GM19023 (cell line): Measurements from ENCODE around the gene EPS15.
A peak's percentile ranks its signal among the peaks of the same experiment; 100 is the strongest.
"Not testable (repeated sequence)": the region's sequence is repeated elsewhere in the genome, so short reads cannot be mapped to it uniquely, and the experiment has no call there.

Source experiments
- ATAC-seq: cut with Tn5 transposase; IDR thresholded peaks from one replicate; pipeline ENCODE4 v1.9.1; 2021; ENCODE audit warnings: mild to moderate bottlenecking, moderate library complexity; ENCODE audit not compliant: unreplicated experiment

The EPS15 gene

DNA sequence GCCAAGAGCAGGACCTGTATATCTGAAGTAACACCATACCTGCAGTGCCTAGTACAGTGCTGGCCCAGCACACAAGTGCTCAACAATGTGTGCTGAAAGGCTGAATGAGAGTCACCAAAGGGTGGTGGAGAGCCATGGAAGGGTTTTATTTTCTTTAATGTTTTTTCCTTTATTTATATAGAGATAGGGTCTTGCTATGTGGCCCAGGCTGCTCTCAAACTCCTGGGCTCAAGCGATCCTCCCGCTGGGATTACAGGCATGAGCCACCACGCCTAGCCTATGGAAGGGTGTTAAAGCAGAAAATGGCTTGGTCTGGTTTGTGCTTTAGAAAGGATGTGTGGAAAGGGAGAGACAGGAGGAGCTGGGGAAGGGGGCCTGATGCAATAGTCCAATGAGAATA lies 175.4 kb downstream of the EPS15 start:
- no peak for ATAC-seq

DNA sequence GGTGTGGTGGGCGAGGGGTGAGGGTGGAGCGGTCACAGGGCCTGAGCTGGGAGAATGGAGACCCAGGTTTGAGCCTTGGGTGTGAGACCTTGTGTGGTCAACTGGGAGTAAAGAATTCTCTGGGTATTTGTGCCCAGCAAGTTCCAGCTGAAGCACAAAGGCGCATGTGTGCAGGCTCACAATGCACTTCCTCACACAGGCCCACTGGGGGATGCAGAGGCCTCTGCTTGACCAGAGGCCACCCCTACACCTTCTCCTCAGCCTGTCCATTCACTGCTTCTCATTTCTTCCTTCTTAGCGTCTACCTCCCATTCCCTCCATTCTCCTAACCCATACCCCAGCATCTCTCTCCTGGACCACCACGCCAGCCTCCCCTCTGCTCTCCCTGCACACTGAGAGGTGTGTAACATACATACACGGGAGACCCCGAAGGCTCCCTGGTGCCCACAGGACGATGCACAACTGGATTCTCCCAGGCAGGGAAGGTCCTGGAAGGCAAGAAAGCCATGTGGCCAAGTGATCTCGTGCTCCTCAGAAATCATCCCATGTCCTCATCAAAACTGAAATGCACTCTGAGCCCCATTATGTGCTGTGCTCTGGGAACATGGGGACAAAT lies 176.4 kb downstream of the EPS15 start:
- ATAC-seq: no peak

DNA sequence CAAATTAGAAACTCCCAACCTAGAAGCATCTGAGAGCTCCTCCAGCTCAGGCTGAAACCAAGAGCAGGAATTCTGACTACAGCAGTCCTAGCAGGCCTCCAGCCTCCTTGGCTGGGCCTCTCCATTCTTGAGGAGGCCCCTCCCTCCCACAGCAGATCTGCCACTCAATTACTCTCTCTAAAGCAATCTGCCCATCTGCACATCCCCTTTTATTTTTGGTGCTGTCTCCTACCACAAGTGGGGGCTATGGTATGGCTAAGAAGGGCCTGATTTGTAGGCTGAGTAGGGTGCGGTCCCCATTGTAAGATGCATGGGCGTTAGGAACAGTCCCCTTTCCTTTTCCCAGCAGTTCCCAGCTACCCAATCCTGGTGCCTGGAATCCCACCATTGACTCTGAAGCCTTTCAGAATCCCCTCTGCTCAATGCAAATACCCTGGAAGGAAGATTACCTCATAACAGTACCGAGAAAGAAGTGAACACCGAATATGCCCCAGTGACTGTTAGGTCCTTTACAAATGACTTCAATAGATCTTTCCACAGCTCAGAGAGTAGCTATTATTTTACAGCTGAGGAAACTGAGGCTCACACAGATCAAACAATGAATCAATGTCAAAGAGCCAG lies 177.1 kb downstream of the EPS15 start:
- ATAC-seq: peak; percentile 67

DNA sequence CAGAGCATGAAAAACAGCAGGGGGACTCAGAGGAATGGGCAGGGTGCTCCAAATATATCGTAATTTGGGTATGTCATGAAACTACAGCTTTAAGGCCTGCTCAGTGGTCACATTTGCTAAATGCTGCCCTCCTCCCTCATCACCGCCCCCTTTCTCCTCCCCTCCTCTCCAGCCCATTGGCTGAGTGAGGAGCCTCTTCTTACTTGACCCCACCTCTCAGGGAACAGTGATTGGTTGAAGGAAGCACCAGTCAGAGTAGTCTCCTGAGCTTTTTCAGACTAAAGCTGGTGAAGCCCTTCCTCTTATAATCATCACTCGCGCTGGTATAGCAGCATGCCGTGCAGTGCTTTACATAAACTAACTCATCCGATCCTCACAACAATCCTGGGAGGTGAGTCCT lies 178.7 kb downstream of the EPS15 start:
- no peak for ATAC-seq

DNA sequence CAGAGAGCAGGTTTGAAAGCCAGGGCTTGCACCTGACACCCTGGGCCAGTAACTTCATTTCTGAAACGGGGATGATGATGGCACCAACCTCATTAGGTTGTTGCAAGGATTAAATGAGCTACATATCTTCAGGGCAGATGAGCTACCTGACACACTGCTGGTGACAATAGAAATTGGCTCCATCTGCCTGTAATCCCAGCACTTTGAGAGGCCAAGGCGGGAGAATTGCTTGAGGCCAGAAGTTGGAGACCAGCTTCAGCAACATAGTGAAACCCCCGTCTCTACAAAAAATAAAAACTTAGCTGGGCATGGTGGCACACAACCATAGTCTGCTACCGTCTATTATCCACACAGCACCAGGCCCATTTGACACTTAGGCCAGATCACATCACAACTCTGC lies 182.4 kb downstream of the EPS15 start:
- no peak for ATAC-seq

DNA sequence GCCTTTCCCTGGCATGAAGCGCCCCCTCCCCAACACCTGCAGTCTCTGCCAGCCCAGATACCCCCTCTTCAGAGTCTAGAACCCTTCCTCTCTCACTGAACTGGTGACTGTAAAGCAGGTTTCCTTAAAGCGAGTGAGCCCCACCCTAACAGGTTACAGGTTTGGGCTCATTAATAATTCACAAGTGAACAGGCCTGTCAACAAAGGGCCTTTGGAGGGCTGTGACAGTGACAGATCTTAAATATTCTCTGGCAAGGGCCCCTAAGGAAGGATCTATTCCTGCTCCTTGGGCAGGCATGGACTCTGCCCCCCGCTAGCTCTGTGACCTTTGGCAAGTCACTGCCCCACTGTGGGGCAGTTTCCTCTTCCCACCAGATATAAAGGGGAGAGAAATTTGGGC lies 183.1 kb downstream of the EPS15 start:
- ATAC-seq: no peak

DNA sequence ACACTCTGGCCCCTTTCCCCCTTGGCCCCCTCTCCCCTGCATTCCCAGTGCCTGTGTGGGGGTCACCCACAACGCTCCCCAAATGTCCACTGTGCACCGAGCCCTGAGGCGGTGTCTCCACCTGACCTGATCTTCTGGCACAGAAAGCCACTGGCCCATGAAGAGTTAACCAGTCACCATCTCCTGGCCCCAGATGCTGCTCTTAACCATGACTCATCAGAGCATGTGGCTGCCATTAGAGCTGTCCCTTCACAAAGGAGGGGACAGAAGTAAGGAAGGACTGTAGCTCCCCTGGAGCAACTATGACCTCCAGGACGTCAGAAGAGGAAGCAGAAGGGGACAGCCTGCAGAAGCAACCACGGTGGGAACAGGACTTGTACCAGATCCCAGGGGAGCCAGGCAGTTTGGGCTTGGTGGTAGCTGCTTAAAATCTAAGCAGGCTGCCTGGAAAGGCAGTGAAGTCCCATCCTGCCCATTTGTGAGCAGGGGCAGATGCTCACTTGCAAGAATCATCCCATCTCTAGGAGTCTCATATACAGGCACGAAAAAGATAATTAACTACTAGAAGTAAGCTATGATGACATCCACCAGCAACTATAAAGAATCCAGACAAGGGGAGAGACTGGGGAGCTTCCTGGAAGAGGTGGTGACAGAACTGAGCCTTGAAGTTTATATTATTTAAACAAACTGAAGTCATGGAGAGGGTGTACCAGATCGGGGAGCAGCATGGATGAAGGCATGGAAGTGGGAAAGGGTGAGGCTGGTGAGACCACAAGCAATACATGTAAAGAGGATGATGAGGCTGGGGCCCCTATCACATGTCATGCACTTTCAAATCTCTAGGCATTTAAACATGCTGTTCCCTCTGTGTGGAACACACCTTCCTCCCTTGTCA lies 187.6 kb downstream of the EPS15 start:
- ATAC-seq: peak; percentile 55

DNA sequence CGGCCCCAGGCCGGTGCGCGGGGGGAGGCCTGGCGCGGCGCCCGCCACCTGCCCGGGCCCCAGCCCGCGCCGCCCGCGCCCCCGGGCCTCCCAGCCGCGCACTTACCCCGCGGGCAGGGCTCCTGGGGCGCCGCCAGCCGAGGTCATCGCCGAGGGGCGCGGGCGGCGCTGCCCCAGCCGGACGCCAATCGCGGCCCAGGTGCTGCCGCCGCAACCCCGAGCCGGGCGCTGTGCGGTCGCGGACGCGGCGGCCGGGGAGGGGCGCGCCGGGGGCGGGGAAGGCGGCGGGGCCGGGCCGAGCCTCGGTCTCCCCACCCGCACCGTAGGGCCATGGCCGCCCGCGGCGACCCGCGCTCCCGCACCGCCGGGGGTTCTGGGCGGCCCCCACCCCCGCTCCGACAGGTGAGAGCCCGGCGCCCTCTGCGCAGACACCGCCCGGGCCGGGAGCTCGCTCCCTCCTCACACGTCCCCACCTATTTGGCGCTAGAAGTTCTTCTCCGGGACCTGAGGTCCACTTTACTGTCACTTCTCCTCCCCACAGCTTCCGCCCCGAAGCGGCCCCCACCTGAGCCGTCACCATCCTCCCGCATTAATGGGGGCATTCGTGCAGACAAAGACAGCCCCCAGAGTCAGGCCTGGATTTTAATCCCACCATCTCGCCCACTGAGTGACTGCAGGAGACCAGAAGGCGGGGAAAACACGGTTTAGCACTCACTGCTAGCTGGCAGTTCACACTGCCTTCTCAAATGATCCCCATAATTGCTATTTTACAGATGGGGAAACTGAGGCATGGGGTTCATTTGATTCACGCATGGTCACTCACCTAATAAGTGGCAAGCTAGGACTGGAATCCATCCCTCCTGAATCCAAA lies 188.5 kb downstream of the EPS15 start, which contains the start of gene TTC39A:
Gene TTC39A, minus strand, starts transcription at position 232 of the 871 bp plus-strand sequence. Its CDS starts 85 bp downstream, at position 147.
- no peak for ATAC-seq

DNA sequence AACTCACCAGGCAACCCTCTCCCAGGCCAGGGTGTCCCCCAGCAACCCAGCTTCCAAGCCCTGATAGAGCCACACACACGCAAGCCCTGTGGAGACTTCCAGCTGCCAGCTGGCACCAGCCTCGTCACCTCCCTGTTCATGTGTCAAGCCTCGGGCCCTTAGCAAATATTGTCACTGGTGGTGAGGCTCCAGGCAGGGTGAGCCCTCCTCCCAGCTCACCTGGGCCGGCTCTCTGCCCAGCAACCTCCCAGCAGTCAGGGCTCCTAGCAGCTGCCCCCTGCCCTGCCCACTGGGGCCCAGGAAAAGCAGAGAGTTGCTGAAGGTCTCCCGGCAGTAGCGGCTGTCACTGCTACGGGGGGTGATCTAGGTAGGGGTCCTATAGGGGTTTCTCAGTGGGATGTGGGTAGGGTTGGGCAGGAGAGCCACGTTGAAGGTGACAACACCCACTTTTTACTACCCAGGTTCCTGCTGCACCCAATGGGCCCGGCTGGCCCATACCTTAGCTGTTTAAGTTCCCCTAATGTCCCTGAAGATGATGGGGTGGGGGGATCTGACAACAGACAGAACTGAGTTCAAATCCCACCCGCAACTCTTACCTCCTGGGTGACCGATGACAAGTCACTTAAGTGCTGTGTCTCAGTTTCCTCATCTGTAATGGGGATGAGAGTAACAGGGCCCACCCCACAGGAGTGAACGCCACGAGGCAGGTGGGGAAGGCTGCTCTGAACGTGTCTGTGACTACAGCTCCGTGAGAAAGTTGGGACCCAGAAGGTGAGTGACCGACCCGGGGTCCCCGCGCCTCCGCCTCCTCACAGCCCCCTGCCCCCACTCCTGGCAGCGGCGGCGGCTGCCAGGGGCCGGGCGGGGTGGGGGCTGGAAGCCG lies 189.4 kb downstream of the EPS15 start:
- no peak for ATAC-seq

DNA sequence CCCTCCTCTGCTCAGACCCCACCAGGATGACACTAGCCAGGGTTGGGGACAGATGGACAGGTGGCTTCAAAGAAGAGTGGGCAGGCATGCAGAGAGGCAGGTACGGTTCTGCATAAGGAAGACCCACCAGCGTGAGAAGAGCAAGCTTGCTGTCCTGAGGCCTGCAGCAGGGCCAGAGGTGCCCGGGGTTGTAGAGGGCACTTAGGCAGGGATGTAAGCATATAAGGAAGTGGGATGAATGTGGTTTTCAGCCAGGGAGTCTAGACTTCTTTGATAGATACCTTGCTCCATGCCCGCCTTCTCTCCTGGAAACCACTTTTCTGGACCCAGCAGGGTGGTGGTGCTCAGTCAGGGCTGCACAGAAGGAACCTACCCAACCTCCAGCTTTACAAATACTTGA lies 190.1 kb downstream of the EPS15 start:
- ATAC-seq: no peak

DNA sequence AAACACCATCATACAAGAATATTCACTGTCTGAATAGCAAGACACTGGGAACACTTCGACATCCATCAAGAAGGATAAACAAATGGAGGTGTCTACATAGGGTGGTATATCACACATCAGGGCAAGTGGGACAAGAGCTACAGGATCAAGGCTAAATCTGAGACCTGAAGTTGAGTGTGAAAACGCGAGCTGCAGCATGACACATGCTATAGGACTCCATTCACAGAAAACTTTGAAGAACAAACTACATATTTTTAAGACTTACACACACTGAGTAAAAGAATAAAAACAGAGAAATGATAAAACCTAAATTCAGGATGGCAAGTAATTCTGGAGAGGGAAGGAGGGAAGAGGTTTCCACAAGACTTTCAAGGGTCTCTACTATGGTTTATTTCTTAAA lies 190.8 kb downstream of the EPS15 start:
- no peak for ATAC-seq

DNA sequence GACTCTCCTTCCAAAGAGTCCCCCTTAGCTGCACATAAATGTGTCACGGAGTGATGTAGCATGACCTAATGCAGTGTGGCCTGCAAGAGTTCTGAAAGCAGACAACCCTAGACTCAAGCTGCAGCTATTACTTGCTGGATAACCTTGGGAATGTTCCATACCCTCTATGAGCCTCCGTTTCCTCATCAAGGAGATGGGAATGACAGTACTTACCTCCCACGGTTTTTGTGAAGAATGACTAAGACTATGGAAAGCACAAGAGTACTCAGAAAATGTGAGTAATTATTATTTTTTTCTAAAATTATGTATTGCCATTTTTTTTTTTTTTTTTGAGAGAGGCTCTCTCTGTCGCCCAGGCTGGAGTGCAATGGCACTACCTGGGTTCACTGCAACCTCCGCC lies 191.7 kb downstream of the EPS15 start:
- no peak for ATAC-seq

DNA sequence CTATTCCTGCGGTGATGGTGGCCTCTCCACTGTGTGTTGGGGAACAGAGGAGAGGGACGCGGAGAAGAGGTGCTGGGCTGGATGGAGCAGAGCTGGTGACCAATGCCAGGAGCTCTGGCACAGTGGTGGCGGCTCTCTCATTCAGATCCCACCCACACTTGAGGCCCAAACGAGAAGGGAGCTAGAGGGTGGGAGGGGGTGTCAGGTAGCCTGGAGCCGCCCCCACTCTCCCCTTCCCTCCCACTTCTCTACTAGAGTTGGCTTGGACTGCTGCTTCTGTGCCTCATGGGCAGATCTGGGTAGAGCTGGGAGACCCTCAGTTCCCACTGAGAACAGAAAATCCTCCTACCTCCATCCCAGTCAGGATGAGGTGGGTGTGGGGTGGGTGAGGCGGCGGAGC lies 192.2 kb downstream of the EPS15 start:
- no peak for ATAC-seq

DNA sequence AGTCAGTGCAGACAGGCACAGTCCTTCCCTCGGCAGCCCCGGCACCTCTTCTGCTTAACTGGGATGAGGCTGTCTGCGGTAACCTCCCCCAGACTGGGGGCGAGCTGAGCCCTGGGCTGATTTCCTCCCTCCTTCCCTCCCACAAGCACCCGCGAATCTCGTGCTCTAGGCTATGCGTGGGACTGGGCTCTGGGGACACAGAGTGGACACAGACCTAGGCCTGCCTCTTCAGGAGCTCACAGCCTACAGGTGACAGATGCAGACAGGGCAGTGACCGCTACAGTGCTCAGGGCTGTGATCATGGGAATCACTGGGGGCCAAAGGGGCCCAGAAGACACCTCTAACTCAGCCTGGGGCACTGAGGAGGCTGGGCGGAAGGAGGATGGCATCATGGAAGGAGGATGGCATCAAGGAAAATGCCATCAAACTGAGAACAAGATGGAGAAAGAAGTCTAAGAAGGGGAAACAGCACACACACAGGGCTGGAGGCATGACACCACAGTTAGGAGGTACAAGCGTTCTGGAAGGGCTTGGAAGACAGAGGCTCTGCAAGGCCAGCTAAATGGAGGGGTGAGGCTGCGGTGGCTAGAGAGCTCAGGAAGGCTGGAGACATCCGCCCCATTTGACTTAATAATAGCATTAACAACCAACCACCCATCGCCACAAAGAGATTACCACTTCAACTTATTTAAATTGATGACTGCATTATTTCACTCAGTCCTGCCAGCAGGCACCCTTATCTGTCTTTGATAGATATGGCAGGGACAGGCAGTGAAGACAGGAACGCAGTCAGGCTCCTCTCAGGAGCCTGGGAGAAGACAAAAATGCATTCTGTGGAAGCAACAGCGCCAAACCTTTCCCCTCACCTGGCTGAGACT lies 192.9 kb downstream of the EPS15 start:
- no peak for ATAC-seq

DNA sequence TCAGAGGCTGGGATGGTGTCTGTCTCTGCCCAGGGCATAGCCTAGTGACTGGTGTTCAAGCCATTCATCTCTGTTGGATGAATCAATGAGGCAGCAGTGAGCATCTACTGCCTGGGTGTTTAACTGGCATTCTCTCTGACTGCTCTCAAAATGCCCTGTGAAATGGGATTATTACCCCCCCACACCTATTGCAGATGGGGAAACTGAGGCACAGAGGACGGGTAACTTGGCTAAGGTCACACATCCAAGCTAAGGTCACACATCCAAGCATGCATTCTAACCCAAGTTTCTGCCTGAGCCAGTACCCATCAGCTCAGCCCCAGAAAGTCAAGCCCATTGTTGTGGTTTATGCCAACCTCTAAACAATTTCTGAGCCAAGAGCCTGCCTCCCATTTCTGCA lies 193.7 kb downstream of the EPS15 start:
- no peak for ATAC-seq

DNA sequence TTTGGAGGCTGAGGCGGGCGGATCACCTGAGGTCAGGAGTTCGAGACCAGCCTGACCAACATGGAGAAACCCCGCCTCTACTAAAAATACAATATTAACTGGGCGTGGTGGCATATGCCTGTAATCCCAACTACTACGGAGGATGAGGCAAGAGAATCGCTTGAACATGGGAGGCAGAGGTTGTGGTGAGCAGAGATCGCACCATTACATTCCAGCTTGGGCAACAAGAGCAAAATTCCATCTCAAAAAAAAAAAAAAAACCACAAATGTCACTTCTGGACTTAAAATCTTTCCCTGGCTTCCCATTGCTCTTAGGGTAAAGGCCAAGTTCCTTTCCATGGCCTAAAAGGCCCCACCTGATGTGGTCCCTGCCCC lies 194.1 kb downstream of the EPS15 start:
- ATAC-seq: not testable (repeated sequence)

DNA sequence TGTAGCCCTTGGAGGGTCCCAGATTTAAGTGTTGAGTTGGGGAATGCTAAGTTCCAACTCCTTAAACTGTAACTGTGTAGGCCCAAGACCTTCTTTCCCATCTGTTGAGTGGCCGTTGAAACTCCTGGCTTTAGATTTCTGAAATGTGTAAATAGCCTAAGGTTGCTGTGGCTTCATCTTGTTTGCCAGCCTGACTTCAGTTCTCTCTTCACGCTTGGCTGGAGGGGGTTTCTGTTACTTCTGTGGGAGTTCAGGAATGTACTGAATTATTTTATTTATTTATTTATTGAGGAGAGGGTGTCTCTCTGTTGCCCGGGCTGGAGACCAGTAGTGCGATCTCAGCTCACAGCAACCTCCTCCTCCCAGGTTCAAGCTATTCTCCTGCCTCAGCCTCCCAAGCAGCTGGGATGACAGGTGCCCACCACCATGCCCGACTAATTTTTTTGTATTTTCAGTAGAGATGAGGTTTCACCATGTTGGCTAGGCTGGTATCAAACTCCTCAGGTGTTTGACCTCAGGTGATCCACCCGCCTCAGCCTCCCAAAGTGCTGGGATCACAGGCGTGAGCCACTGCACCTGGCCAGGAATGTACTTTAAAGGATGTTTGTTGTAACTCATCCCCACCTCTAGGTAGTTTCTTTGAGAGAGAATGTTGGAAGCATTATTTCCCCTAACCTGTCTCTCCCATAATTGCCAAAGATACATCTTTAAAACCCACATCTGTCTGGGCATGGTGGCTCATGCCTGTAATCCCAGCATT lies 194.6 kb downstream of the EPS15 start:
- ATAC-seq: no peak

DNA sequence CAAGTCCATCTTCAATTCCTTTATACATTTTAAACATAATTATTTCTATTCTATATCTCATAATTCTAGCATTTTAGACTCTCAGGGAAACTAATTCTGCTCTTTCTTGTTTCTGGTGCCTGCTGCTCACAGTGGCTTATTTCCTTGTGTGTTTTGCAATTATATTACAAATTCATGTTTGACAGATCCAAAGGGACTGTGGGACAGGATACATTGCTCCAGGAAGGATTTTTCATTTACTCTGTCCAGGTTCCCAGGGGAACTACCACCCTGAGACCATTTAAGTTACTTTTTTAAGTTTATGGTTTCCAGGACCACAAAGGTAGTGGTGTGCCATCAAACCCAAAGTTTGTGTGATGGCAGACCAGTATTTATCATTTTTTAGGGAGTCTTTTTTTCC lies 195.3 kb downstream of the EPS15 start:
- ATAC-seq: no peak
